ENCODE results near the gene STS.
A peak's percentile ranks its signal among the peaks of the same experiment; 100 is the strongest.
"Not testable (repeated sequence)": the region's sequence is repeated elsewhere in the genome, so short reads cannot be mapped to it uniquely, and the experiment has no call there.

Gene STS

DNA sequence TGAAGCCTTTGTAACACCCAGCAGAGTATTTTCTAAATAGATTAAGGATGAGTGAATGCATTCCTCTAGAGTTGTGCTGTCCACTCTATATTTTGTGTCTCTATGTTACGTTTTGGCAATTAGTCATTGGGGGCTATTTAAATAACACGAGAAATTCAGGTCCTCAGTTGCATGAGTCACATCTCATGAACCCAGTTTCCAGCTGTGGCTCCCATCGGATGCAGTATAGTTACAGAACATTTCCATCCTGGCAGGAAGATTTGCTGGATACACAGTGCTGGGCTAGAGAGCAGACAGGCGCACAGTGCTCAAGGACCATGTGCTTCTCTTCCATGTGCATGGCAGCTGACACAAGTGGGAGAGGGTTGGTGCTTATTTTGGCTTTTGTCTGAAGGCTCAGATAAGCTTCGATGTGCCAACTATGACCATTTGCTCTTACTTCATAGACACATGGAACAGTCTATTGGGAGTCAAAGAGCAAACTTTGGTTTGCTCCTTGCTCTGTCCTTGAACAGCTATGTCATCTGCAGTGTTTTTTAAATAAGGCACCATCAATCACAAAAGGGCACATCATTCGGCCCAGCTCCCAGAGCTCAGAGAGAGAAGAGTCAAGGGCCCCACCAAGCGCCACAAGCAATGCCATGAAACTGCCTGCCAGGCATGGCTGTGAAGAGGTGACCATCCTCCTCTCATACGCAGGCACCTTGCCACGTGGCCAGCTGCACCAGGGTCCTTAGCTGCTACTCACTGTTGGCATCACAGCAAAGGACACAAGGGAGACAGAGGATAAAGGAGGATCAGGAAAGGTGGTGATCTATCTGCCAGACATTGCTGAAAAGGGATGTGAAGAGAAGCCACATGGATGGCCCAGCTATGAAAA, 8.1 kb upstream of the STS start:
- no peak for DNase-seq

DNA sequence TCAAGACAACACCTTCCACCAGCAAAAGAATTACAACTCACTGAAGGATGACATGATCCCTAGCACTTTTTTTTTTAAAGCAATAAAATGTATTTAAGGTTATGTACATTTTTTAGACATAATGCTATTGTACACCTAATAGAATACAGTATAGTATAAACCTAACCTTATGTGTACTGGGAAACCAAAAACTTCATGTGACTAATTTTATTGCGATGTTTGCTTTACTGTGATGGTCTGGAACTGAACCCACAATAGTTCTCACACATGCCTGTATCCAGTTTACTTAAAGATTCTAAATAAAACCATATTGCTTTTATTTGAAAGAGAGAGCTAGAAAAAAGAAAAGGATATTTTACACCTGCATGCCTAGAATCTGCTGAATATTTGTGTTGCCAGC, 4.4 kb upstream of the STS start:
- no peak for DNase-seq

DNA sequence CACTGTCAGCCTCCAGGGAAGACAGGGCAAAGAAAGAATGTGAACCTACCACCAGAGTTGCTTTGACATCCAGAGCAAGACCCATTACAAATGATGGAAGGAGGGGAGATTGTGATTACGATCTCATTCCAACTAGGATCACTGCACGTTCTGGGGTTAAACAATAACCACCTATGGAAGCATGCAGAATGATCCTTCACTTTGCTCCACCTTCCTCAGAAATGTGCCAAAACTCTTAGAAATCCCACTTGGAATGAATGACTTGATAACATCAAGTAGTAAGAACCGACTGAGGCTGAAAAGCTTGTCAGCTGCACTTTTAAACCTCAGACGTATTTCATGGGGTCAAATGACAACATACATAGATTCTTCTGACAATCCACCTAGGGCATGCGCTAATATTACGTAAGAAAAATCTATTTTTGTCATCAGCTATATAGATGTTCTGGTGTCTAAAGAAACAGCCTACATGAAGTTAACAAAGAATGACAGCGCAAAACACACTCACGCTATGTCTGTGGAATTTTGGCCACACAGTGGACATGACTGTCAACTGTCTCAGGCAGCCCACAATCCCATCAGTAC, 3.5 kb upstream of the STS start:
- DNase-seq: no peak

DNA sequence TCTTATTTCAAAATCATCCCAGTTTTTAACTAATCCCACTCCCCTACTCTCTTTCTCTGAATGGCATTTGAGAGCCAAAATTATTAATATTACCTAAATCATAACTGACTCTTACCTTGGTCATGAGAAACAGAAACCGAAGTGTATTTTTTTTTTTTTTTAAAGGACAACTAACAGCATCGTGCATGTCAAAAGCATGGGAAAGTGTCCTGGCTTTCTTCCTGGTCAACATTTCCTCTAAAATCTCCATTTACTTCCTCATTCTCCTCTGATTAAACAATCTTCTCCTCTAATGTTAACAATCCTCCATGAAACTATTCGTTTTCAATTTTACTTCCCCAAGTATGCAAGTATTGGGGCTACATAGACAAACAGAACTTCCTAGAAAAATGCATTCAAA, 2.1 kb upstream of the STS start:
- no peak for DNase-seq

DNA sequence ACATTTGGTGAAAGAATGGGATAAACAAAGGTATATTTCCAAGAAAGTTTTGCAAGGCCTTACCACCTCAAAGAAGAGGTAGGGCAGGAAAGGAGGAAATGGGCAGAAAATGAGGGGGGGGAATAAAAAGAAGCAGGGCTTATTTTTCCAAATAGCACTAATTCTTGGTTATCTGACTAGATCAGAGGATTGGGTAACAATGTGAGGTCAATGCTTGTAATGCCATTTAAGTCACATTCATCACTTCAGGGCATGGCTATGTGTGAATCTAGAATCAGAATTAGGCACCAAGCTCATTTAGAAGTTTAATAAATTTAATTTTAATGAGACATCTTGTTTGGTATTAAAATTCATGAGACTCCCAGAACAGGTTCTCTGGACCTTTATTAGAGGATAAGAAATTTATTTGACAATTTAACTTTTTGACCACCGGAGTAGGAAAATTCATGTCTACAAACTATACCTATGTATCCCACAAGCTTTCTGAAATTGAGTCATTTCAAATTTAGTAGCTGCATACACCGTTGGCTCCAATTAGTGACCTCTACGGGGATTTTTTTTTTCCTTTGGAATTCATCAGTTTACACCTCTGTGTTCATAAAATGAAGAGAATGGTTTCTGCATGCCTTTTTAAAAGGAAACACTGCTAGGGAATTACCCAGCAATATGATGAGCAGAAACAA, 1.4 kb upstream of the STS start:
- no peak for DNase-seq

DNA sequence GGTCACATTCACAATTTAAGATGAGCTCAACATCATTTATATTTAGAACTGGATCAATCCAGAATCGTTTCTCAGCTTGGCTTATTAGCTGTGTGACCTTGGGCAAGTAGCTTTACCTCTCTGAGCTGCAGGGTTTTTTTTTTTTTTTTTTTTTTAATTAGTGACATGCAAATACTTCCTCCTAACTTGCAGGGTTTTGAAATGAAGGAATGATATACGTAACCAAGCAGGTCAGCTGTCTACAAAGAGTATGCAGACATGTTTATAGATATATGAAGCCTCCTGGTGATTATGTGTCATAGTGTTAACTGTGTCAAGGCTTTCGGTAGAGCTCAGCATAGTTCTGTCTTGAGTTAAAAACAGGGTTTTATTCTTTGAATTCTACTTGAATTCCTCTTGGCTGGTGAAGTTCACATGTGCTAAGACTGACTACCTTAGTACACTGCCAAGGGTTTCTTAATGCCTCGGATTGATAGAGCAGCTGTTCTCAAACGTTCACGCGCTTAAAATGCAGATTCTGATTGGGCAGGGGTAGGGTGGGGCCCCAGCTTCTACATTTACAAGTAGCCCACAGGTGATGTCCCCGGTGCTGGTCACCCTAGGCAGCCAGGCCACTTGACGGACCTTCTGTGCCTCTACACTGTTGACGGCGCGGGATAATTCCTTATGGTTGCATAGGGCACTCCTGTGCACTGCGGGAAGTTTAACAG, 654 bp upstream of the STS start:
- DNase-seq: no peak

DNA sequence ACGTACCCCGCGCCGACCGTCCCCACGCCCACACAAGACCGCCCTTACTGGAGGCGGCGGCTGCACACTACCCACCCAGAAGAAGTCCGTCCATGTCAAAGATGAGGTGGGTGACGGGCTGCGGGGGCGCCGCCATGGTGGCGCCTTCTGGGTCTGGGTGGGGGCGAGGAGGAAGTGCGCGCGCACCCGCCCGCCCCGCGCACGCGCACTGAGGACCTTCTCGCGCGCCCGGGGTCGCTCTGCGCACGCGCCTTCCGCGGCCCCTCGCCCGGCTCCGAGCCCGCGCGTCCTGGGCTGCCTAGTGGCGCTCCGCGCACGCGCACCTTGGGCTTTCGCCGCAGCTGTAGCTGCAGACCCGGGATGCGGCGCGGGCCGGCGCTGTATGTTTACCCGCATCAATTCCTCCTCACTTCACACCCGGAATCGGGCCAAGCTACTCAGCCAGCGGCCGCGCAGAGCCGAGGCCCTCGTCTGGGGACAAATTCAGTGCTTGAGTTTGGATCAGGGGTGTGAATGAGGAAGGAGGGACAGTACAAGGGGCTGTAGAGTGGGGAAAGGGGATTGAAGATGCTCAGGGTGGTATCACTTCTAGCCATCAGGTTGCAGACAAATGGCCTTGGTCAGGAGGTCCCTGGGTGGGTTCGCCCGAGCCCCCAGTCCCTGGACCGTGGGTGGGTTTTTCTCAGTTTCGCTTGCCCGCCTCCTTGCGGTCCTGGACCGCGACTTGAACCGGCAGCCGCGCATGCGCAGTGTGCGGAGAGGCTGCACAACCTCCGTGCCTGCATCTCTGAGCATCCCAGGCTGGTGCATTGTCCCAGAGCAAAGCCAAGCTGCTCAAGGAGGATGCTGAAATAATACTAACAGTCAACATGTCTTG, 704 bp downstream of the STS start, which contains the start of gene PUDP:
PUDP (minus strand) TSS at position 176 of the 877 bp plus-strand sequence; CDS start at position 136, 40 bp downstream.
- DNase-seq: peak; percentile 51 to 72 (median 67)

DNA sequence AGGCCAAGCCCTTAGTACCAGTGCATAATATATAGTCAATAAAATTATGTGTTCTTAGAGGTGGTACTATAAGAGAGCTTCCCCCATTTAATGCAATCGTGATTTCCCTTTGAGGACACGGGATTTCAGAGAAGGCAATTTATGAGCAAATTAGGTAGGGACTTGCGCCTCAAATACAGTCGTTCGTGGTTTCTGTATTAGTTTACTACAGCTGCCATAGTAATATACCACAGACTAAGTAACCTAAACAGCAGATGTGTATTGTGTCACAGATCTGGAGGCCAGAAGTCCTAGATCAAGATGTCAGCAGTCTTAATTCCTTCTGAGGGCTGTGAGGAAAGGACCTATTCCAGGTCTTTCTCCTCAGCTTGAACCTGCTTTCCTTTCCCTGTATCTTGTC, 1.9 kb downstream of the STS start:
- no peak for DNase-seq

DNA sequence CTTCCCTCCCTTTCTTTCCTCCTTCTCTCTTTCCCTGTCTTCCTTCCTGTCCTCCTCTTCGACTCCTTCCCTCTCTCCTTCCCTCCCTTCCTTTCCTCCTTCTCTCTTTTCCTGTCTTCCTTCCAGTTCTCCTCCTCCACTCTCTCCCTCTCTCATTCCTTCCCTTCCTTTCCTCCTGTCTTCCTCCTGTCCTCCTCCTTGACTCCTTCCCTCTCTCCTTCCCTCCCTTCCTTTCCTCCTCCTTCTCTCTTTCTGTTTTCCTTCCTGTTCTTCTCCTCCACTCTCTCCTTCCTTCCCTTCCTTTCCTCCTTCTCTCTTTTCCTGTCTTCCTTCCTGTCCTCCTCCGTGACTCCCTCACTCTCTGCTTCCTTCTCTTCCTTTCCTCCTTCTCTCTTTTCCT, 5.7 kb downstream of the STS start:
- DNase-seq: no peak

DNA sequence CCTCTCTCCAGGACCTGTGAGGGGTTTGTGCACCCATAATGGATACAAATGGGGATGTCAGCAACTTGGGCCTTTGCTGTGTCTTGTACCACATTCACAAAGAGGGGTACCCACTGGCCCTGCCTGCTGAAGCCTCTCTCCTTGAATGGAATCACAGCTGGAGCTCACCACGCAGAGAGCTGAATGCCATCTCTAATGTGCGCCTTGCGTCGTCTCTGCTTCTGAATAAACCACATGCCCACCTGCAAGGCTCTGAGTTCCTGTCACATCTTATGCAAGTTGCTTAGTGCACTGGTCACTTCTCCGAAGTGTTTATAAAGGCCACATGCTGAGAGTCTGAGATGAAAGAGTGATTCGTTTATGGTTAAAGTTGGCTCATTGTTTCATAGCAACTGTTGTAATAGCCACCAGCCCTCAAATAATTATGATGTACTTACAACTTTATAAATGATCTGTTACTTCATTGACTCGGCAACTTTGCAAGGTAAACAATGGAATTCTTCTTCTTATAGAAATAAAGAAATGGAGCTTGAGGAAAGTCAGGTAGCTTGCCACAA, 6.6 kb downstream of the STS start:
- peak in 1 of 4 experiments; percentile 0 for DNase-seq

DNA sequence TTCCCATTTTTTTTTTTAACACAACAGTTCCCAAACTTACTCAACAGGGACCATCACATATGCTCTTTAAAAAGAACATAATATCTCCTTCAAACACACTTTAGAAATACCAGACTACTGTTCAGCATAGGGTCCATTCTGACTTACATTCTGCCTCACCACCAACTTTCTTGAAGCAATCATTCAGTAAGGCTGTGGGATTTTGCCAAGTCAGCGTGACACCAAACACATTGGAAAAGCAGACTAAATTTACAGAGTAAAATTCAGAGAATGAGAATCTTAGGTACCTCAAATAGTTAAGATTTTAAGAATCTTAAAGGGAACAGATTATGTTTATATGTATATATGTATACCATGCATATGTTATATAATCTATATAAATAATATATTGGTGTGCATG, 7.7 kb downstream of the STS start:
- DNase-seq: no peak

DNA sequence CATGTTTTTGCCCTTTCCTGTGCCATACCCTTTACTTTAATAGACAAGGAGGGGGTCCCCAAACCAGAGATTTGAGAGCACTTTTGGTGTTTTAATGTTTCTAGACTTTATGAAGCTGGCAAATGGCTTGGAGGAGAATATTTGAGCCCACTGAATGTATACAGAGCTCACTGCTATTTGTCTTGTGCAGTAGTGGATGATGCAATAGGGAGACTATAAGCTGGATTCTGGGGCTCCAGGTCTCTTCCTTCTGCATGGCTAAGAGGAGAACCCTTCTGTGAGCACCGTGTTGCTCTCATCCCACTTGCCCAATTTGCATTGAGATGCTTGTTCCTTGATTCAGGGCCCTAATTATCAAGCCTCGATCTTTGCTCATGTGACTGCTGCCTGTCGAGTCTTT, 9.4 kb downstream of the STS start:
- DNase-seq: no peak

DNA sequence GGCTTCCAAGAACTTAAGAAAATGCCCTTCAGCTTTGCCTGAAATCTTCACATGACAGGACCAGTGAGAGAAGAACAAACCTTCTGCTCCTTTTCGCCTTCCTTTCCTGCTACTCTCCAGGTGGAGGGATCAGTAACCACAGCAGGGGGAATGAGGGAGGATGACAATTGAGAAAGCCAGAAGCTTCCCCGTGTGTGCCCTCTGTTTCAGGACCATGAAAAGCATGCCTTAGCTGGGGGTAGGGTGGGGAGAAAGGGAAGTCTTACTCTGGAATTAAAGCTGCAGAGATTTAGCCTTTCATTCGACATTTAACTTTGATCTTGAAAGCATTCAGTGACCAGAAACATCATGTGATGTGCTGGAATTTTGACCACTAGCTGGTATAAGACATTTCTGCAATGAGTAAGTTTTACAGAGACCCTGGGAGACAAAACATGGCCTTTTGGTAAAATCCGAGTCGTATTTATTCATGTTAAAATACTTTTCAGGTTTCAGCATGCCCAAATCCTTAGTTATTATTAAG, 11.0 kb downstream of the STS start:
- DNase-seq: no peak

DNA sequence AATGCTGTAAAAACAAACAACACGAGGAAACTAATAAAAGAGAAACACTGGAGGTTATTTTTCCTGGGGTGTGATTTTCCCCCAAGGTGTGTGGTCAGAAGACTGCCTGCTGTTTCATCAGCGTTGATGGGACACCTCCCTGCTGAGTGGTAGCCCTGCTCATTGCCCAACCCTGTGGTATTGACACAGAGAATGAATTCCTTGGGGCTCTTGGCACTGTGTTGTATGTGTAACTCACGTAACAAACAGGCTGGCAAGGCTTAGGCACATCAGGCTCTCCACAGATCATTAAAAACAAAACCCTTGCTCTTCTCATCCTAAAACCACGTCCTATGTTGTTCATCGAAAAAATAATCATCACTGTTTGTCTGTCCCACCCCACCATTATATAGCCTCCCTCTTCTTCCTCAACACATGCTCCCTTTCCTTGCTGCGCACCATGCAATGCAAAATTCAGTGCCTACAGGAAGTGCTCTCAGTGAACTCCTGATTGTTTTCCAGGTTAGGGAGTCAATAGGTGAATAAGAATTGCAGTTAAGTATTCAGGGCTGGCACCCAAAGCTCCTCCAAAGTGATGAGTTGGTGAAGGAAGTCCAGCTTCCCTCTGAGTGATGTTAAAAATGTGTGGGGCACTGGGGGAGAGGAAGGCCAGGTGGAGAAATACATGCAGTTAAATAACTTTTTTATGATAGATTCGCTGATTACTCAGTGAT, 11.8 kb downstream of the STS start:
- no peak for DNase-seq

DNA sequence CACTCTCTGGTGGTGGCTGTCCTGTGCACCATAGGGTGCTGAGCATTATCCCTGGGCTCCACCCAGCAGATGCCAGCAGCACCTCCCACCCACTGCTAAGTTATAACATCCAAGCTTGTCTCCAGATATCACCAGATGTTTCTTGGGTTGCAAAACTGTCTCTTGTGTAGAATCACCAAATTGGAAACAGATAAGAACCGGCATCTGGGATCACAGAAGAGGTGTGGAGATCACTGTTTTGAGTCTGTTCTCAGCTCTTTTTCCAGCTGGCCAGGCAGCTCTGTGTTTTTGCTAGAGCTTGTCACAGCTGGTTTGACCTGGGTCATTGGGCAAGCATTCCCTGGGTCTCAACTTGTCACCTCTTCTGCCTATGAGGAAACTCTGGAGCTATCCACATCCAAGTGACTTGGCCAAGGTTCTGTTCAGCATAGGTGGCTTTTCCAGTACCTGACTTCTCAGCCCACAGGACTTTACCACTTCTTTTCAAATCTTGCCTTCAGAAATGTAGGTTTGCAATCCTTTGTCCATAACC, 15.7 kb downstream of the STS start:
- no peak for DNase-seq

DNA sequence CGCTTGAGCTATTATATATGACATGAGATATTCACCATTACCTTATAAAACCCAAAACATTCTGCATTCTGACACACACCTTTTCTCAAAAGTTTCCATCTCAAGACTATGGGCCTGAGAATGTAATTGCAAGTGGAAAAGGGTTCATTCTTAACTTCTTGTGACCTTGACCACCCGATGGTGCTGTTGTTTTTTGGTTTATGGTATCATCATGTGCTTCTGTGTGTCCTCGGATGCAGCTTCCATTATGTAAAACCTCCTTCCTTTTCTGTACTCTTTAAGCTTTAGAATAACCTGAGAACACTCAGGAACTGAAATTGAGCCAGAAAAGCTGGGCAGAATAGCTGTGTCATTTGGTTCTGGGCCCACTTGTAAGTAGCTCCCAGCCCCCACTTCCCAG, 16.7 kb downstream of the STS start:
- DNase-seq: no peak

DNA sequence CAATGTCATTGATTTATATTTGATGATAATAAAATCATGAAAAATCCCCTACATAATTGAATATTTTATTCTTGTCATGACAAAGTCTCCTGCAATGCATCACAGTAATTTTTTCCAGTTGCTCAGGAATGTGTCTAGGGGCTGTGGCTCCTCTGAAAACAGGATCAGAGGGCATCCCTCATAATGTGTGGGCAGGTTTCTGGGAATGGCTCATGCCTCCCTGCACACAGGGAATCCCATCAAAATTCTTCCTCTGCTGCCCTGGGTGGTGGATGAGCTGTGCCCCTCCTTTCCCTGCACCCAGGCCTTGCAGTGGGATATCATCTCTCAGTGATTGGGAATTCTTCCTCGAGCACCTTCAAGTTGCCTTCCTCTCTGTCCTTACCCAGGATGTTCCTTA, 20.9 kb downstream of the STS start:
- no peak for DNase-seq

DNA sequence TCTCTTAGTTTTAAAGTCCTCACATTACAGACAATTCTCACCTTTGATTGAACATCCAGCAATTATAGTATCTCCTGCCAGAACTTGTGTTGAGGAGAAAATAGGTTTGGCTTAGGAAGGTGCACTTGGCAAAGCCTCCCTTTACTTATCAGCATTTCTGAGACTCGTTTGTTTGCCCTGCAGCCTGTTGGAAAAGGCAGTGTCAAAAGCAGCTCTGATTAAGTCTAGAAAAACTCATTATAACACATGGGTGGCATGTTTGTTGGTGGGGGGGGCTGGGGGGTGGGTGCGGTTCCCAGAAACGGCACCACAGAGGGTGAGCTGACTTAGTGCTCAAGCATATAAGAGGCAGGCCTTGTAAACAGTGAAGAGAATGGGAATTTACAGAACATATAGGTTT, 22.1 kb downstream of the STS start:
- DNase-seq: no peak

DNA sequence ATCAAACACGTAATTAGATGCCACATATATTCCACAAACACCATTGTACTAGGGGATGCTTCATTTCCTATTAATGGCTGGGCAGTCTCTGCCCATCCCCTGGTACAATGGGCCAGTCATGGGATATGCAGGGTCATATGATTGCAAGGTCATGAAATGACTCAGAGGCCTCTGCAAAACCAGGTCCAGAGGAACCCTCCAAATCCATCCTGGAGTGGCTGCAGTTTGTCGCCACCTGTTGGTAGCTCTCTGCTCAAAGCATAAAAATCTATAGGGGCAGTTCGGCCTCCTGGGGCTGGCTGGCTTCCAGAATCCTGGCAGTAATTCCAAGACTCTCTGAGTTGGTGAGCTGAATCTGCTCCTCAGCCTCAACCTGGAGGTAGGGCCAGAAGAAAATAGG, 23.4 kb downstream of the STS start:
- peak in 3 of 4 experiments; percentile 0 for DNase-seq

DNA sequence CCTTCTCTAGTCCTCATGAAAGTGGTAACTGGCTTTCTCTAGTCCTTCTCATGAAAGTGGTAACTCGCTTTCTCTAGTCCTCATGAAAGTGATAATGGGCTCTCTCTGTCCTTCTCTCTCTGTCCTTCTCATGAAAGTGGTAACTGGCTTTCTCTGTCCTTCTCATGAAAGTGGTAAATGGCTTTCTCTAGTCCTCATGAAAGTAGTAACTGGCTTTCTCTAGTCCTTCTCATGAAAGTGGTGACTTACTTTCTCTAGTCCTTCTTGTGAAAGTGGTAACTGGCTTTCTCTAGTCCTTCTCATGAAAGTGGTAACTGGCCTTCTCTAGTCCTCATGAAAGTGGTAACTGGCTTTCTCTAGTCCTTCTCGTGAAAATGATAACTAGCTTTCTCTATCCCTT, 31.3 kb downstream of the STS start:
- DNase-seq: not testable (repeated sequence)

DNA sequence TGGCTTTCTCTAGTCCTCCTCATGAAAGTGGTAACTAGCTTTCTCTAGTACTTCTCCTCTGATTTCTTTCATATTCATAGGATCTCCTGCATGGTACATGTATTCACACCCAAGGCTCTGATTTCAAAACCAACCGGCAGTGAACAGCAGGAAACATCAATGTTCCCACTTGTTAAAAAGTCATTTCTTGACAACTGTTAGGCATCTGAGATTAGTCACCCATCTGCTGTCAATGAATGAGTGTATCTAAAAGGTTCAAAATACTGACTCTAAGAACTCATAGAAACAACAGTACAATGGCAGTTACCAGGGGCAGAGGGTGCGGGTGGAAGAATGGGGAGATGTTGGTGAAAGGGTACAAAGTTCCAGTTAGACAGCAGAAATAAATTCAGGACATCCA, 31.9 kb downstream of the STS start:
- no peak for DNase-seq

Data from activated CD4-positive, CD25-positive, alpha-beta regulatory T cell (primary cell).